AG04450 (cell line): ENCODE data around the gene RPS6KA5. TPM values are rescaled to one million over a fixed set of nuclear protein-coding genes. Genes with fewer than 3 reads are reported as not detected.

Source experiments
- CTCF ChIA-PET: fragments of 300-600, 350-600 bp; formaldehyde crosslinking; extraction: SDS; loops from one replicate; lab custom pipeline; 2022; ENCODE audit warnings: antibody characterized with exemption, inconsistent platforms; lab: Charles Lee
- POLR2A ChIA-PET: fragments of 350-600 bp; formaldehyde crosslinking; extraction: SDS; loops from one replicate; lab custom pipeline; 2021; ENCODE audit warnings: antibody characterized with exemption, inconsistent platforms; lab: Yijun Ruan, JAX
- DNase-seq: peaks from one replicate; pipeline ENCODE4 v3.0.0-alpha.2; 2011; ENCODE audit warnings: low read depth, low spot score
- H3K27ac ChIP-seq: one replicate; pipeline ENCODE4 v1.5.1; 2012; ENCODE audit warnings: low read depth, low read length, control low read depth
- H3K27me3 ChIP-seq: one replicate; pipeline ENCODE4 v1.6.0; 2012; ENCODE audit warnings: low read length; ENCODE audit not compliant: control insufficient read depth, insufficient read depth
- H3K4me3 ChIP-seq: 2 replicates; pipeline ENCODE4 v1.5.1; 2011; ENCODE audit warnings: mild to moderate bottlenecking, low read depth, low read length, control low read depth
- H3K9me3 ChIP-seq: 2 replicates; pipeline ENCODE4 v1.5.1; 2012; ENCODE audit warnings: low read length; ENCODE audit not compliant: control insufficient read depth, insufficient read depth
- polyA plus RNA-seq: library from polyadenylated mRNA; depleted of rRNA; stranded (reverse); fragments of >200 nt; gene quantifications from 2 replicates; pipeline ENCODE4 v1.2.3, GENCODE V29; 2011
- TF ChIP-seq, protein P1 (sequence below): IDR thresholded peaks from 2 replicates; pipeline ENCODE4 v1.5.1; 2011; ENCODE audit warnings: low read depth, low read length, control low read depth, inconsistent platforms

Gene RPS6KA5
- polyA plus RNA-seq, 1 experiment = 1.5 TPM

DNA sequence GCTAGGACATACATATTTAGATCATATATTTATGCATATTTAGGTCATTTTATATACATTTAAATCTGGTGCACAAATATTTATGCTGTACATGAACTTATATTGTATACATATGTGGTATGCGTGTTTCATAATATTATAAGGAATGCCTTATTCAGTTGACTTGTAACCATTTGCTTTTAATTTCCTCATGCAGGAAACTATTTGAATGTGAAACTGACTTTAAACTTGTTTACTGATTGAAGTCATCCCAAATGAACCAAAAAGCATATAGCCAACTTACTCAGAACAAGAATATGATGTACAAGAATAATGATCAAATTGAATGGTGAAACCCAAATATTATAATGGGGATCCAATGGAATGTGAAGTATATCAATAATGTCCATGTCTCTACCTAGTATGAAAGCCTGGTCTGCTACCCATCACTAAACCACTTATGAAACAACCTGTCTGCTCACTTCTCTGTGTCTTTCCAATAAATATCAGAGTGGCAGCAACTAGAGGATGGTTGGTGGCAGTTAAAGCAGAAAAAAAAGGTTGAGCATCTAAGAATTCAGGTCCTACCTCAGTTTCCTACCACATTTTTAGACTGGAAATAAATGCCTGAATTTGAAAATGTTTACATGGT, 38.3 kb downstream of the RPS6KA5 start:
- CTCF ChIA-PET = no interaction called here
- TF ChIP-seq, protein P1, sequence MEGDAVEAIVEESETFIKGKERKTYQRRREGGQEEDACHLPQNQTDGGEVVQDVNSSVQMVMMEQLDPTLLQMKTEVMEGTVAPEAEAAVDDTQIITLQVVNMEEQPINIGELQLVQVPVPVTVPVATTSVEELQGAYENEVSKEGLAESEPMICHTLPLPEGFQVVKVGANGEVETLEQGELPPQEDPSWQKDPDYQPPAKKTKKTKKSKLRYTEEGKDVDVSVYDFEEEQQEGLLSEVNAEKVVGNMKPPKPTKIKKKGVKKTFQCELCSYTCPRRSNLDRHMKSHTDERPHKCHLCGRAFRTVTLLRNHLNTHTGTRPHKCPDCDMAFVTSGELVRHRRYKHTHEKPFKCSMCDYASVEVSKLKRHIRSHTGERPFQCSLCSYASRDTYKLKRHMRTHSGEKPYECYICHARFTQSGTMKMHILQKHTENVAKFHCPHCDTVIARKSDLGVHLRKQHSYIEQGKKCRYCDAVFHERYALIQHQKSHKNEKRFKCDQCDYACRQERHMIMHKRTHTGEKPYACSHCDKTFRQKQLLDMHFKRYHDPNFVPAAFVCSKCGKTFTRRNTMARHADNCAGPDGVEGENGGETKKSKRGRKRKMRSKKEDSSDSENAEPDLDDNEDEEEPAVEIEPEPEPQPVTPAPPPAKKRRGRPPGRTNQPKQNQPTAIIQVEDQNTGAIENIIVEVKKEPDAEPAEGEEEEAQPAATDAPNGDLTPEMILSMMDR = no peak
- H3K27ac ChIP-seq = no peak overlapping the region

DNA sequence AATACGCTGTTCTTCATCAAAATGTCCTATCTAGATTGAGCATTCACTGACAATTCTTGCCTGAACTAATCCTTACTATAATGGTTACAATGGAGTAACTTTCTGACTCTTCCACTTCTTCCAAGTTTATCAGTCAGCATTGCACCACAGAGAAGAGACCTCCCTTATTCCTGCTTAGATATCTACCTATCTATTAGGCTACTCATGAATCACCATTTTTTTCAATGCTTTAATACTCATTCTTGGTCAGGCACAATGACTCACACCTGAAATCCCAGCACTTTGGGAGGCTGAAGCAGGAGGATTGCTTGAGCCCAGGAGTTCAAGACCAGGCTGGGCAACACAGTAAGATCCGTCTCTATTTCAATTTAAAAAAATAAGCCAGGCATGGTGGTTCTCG, 39.3 kb downstream of the RPS6KA5 start:
- no peaks in the 10 kb centered on the region for H3K9me3 ChIP-seq
- TF ChIP-seq, protein P1 = no peak
- POLR2A ChIA-PET = no interaction called here
- no peak for DNase-seq
- no peaks in the 10 kb centered on the region for H3K27me3 ChIP-seq
- H3K4me3 ChIP-seq = no peak overlapping the region
- CTCF ChIA-PET = no interaction called here
- H3K27ac ChIP-seq = no peak overlapping the region

More for the DNA sequence above, 38.3 kb downstream of the RPS6KA5 start:
- Histone ChIP-seq H3K27me3 (no peaks in the 10 kb centered on the region), H3K4me3 (no peak overlapping the region; the same call in 1 of the 2 replicates), H3K9me3 (no peaks in the 10 kb centered on the region)
- DNase-seq = no peak
- POLR2A ChIA-PET = no interaction called here

DNA sequence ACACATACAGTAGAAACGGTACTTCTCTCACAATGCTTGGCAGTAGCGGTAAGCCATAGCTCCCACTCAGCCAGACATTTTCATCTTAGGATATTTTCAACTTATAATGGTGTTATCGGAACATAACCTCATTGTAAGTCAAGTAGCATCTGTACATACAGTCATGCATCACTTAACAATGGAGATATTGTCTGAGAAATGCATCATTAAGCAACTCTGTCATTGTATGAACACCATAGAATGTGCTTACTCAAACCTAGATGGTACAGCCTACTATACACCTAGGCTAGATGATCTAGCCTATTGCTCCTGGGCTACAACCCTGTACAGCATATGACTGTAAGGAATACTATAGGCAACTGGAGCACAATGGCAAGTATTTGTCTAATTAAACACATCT, 40.8 kb downstream of the RPS6KA5 start:
- H3K9me3 ChIP-seq = no peaks in the 10 kb centered on the region

DNA sequence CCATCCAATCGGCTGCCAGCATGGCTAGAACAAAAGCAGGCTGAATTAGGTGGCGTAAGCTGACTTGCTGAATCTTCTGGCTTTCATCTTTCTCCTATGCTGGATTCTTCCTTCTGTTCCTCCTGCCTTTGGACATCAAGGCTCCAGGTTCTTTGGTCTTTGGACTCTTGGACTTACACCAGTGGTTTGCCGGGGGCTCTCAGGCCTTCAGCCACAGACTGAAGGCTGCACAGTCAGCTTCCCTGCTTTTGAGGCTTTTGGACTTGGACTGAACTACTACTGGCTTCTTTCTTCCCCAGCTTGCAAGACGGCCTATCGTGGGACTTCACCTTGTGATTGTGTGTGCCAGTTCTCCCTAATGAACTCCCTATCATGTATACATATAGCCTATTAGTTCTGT, 42.0 kb downstream of the RPS6KA5 start:
- TF ChIP-seq, protein P1 = no peak
- POLR2A ChIA-PET = no interaction called here
- DNase-seq = no peak
- no peak overlapping the region for H3K4me3 ChIP-seq
- no peak overlapping the region for H3K27ac ChIP-seq
- no peaks in the 10 kb centered on the region for H3K27me3 ChIP-seq
- CTCF ChIA-PET = no interaction called here
- no peaks in the 10 kb centered on the region for H3K9me3 ChIP-seq

More for the DNA sequence above, 40.8 kb downstream of the RPS6KA5 start:
- POLR2A ChIA-PET = no interaction called here
- TF ChIP-seq, protein P1 = no peak
- H3K27me3 ChIP-seq = no peaks in the 10 kb centered on the region
- DNase-seq = no peak
- H3K27ac ChIP-seq = no peak overlapping the region
- H3K4me3 ChIP-seq = no peak overlapping the region
- CTCF ChIA-PET = no interaction called here

DNA sequence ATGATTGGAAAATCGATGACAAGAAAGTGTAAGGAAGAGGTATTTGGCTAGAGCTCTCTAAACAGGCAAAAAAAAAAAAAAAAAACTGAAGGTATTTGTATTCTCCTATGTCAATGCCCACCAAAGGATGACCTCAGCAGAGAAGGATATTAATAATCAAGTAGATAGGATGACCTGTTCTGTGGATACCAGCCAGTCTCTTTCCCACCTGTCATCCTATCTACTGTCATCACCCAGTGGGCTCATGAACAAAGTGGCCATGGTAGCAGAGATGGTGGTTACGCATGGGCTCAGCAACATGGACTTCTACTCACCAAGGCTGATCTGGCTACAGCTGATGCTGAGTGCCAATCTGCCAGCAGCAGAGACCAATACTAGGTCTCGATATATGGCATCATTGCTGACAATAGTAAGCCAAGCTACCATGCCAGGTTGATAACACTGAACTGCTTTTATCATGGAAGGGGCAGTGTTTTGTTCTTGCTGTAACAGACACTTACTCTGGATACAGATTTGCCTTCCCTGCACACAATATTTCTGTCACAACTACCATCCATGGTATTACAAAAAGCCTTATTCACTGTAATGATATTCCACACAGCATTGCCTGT, 43.5 kb downstream of the RPS6KA5 start:
- Histone ChIP-seq H3K4me3 (no peak overlapping the region), H3K27me3 (no peaks in the 10 kb centered on the region), H3K27ac (no peak overlapping the region), H3K9me3 (no peaks in the 10 kb centered on the region)
- POLR2A ChIA-PET = interaction anchor here (0.5 kb wide), 1 partner anchor 112 kb away, joined by 3 read pairs; no protein-coding TSS in a partner anchor
- TF ChIP-seq, protein P1 = no peak
- no peak for DNase-seq
- CTCF ChIA-PET = no interaction called here
